Activated gamma-delta T cell treated with anti-CD3 and anti-CD28 coated beads, Interleukin-2, amount 50 U/mL, for 16 hours (primary cell): Measurements from ENCODE around the gene INPP5A.
"Not testable (repeated sequence)": the region's sequence is repeated elsewhere in the genome, so short reads cannot be mapped to it uniquely, and the experiment has no call there.

ENCODE experiments used
- DNase-seq: peaks from one replicate; pipeline ENCODE4 v3.0.0-alpha.2; 2020; ENCODE audit warnings: low read depth

Gene INPP5A

DNA sequence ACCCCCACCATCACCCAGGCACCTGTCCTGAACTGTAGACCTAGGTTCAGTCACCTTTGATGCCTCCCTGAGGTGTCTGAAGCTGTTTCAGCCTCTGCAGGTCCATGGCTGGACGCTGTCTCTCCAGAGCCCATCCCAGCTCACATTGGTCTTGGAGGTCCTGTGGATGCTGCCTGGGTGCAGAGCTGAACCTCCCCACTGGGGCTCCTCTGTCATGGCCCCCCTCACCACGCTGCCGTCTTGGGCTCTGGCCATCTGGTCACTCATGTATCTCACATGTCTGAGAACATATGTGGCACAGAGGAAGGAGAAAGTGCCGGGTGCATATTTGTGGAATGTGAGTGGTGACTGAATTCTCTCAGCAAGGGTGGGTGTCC lies 139.5 kb downstream of the INPP5A start:
- DNase-seq = no peak

DNA sequence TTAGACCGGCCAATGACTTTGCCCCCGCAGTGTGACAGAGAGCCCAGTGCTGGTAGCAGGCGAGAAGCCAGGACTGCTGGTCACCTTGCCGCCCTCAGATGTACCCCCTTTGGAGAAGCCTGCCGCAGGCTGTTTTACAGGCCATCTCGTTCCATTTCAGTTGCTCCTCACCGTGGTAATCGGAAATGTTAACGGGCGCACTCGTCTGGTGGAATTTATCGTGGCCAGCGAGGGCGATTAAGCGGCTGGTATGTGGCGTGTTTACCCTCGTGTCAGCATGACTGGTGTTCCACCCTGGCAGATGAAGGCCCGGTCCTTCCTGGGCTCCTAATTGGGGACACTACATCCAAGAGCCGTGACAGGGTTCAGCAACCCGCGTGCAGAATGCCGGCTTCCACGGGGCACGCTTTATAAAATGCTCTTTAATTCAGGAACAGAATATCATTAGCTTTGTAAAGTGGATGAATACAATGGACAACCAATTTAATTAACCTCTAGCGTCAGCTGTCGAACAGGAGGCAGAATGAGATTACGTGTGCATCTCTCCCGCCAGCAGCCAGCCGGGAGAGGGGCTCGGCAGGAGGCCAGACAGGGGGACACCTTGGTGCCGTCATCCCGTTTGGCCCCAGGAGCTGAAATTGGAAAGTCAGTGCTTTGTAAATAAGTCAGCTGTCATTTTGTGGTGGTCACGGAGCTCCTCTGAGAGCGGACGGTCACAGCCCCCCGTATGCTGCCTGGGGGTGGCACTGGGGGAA lies 140.1 kb downstream of the INPP5A start:
- no peak for DNase-seq

DNA sequence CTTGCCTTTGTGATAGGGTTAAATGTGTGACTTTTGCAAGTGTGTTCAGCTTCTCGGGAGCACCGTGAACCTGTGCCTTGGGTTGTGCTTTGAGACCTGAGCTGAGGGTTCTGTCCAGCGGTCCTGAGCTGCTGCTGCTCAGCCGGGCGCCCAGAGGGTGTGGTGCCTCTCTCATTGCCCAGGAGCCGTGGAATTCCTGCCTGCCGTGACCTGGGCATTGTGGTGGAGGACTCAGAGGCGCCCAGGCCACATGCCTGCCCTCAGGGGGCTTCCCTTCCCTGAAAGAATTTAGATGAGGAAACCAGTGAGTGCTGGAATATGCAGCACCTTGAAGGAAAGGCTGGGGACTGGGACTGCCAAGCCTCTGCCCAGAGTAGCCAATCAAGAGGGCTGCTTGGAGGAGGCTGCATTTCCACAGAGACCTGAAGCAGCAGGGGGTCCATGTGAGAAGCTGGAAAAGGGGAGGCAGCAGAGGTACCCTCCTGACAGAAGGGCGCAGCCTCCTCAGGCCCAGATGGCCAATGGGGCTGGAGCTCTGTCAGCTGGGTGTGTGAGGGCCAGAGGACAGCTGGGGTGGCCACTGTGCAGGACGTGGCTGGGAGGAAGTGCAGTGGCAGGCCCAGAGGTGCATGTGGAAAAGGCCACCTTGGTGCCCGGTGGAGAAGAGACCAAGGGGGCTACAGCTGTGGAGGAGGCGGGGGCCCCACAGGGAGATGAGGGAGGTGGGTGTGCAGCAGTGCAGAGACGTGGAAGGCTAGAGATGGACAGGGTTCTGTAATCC lies 141.0 kb downstream of the INPP5A start:
- no peak for DNase-seq

DNA sequence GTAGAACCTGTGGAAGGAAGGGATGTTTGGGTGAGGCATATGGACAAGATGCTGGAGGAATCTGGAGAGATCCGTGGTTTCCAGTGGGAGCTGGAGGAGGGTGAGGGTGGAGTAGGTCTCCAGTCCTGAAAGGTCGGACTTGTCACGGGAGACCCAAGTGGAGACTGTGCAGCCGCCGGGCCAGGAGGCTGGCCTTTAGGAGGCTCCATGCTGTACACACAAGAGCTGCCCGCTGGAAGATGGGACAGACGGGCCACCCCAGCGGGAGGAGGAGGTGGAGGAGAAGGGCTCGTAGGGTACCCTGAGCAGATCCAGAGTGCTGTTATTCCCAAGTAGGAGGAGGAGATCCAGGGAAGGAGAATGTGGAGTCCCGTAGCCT lies 141.6 kb downstream of the INPP5A start:
- DNase-seq = no peak

DNA sequence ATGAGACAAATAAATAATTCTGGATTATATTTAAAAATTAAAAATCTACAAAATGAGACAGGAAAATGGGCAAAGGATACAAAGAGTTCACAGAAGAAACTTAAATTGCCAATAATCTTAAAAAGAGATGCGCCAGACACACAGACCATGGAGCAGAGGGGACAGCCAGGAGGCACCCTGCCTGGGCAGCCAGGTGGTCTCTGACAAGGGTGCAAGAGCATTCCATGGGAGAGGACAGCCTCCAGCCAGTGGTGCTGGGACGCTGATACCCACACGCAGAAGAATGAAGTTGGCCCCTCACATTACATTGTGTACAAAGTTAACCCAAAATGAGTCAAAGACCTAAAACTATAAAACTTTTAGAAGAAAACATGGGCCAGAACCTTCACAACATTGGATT lies 142.1 kb downstream of the INPP5A start:
- DNase-seq = no peak

DNA sequence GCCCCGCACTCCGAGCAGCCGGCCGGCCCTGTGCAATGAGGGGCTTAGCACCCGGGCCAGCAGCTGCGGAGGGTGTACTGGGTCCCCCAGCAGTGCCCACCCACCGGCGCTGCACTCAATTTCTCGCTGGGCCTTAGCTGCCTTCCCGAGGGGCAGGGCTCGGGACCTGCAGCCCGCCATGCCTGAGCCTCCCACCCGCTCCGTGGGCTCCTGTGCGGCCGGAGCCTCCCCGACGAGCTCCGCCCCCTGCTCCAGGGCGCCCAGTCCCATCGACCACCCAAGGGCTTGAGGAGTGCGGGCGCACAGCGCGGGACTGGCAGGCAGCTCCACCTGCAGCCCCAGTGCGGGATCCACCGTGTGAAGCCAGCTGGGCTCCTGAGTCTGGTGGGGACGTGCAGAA lies 143.2 kb downstream of the INPP5A start:
- DNase-seq = not testable (repeated sequence)

DNA sequence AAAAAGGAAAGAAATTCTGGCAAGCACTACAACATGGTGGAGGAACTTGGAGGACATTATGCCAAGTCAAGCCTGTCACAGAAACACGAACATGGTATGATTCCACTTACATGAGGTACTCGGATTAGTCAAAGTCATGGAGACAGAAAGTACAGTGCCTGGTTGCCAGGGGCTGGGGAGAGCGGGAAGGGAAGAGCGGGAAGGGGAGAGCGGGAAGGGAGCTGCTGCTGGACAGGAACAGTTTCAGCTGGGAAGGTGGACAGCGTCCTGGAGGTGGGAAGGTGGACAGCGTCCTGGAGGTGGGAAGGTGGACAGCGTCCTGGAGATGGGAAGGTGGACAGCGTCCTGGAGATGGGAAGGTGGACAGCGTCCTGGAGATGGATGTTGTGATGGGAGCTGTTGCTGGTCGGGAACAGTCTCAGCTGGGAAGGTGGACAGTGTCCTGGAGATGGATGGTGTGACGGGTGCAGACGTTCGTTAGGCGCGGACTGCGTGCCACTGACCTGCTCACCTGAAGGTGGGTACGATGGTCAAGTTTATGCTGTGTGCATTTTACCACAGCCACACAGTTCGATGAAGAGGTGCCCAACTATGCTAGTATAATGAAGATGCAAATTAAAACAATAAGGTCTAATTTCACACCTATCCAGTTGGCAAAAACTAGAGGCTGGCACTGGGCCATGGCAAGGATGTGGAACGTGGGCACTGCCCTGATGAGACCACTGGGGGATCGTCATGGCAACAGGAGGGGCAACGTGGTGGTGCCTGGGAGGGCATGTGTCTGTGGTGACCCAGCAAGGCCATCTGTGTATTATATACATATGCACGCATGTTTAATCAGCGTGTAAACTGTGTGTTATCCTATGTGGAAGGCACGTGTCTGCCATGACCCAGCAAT lies 144.5 kb downstream of the INPP5A start:
- no peak for DNase-seq

DNA sequence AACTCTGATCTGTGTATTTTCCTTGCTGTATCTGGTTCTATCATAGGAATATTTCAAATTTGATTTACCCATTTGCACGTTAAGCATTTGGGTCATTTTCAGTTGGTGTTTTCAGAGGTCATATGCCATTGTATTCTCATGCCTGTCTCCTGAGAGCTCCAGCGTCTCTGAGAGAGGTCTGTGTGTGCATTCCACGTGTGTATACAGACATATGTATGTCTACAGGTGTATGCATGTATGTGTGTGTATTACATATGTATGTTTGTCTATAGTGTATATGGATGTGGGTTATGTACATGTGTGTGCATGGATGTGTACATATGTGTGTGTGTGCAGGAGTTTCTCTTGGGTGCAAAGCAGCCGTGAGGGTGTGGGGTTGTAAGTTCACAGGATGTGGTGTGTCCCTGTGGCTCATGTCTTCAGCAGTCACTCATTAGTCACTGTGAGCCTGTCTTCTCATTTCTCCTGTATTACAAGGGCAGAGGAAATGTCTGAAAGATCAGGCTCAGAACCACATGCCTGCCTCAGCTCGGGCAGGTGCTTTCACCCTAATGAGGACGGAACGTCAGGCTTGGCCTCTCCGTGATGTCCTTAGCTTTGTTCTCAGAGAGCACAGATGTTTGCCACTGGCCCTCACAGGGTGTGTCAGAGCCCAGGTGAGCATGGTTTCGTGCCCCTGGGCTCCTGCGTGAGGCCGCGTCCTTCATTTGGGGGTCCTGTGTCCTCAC lies 146.7 kb downstream of the INPP5A start:
- peak; percentile 3 for DNase-seq

DNA sequence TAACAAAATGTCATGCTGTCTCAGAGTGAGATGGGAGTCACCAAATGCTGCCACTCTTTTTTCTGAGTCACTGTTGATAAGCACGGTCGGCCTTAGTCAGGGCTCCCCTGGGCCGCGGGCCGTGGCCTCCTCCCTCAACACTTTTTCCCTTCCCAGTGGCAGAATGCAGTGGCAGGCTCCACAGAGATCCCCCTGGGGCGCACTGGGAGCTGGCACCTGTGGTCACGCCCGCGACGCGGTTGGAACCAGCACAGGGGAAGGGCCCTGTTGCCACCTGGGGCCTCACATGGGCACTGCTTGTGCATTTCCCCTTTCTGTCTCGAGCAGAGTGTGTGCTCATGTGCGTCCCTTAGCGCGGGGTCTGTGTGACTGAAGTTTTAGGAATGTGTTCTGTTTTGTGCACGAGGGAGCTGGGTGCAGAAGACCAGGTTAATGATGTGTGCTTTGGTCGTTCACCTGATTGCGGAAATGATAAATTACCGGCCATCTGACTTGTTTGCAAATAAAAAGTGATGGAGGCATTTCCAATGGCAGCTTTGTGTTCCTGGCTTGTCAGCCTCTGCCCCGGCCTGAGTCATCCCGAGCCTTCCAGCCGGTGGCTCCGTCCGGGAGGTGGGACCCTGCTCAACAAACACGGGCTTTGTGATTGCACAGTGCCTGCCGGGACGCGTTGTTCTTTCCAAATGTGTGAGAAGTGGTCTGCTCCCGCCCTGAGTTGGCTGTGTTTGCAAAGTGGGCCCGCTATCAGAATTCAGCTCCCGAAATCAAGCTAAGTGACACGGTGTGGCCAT lies 147.7 kb downstream of the INPP5A start:
- no peak for DNase-seq

DNA sequence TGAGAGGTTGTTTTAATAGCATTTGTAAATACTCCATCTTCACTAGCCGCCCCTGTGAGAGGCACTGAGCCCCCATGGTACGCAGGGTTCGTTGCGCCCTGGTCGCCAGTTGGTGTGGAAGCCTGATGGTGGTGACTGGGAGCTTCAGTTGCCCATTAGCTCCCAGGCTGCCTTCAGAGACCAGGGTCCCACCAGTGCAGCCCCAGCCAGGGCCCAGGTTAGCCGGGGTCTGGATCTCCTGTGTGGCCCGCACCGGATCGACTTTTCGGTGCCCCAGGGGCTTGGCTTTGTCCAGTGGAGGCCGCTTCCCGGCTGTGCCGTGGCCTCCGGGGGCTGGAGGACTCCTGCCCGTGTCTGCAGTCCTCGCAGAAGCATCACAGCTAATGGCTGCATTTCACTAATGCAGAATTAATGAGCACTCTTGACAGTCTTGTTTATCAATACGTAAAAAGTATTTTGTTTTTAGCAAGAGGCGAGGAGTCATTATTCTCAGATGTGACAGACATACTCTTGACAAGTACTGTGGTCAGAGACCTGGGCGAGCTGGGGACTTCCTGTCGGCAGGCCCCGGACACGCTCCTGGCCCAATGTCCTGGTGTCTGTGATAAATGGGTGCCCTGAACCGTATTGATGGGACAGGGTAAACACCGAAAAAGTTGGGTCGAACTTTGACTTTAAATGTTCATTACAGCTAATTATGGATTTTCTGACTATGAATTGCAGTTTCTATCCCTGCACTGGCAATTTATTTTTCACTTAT lies 148.5 kb downstream of the INPP5A start:
- no peak for DNase-seq

DNA sequence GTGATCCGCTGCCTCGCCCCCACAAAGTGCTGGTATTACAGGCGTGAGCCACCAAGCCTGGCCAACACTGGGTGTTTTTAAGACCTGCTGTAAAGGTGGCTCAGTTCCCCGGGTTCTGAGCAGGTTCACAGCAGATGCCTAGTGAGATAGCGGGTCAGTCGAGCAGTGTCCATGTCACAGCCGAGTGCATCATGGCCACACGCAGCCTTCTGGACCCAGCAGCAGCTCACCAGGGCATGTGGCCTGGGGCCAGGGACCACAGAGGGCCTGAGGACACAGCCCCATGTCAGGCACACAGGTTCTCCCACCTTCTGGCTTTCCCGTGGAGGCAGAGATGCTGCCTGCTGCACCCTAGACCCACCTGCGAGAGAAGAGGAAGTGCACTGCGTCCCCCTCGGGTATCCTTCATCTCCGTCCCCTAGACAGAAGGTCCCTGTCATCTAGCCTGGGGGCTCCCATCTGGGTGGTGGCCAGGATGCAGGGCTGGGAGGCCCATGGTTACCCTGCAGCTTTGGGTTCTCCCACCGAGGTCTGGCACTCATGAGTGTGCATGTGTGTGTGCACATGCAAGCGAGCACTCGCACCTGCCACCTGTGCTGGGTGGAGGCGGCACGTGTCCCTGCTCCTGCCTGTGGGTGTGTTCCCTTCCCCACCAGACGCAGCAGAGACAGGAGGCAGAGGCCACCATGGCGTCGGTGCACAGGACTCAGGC lies 149.8 kb downstream of the INPP5A start:
- DNase-seq = no peak

DNA sequence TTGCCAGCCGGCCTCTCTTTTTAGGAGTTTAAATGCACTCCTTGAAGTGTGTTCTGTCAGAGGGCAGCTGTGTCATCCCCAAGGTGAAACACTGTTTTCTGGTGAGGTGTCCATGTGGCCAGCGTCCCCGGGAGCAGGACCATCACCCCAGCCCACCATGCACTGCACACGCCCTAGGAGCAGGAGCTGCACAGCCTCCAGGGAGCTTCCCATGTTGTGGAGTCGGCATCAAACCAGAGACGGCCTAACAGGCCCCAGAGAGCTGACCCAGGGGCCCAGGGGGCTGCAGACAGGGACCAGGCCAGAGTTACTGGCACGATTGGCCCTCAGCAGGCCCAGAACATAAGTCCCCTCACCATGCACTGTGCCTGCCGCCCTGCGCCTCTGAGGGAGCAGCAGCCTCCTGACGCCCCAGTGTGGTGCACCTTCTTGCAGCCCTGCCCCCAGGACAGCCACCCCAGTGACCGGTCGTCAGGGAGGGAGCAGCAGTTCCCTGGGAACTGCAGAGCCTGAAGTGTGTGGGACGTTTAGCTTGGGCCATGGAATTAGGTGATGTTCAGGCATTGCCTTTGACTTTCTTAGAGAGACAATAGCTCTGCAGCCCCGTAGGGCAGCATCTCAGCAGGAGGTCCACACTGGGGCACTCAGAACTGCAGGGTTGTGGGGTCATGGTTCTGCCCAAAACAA lies 150.4 kb downstream of the INPP5A start:
- DNase-seq = no peak

DNA sequence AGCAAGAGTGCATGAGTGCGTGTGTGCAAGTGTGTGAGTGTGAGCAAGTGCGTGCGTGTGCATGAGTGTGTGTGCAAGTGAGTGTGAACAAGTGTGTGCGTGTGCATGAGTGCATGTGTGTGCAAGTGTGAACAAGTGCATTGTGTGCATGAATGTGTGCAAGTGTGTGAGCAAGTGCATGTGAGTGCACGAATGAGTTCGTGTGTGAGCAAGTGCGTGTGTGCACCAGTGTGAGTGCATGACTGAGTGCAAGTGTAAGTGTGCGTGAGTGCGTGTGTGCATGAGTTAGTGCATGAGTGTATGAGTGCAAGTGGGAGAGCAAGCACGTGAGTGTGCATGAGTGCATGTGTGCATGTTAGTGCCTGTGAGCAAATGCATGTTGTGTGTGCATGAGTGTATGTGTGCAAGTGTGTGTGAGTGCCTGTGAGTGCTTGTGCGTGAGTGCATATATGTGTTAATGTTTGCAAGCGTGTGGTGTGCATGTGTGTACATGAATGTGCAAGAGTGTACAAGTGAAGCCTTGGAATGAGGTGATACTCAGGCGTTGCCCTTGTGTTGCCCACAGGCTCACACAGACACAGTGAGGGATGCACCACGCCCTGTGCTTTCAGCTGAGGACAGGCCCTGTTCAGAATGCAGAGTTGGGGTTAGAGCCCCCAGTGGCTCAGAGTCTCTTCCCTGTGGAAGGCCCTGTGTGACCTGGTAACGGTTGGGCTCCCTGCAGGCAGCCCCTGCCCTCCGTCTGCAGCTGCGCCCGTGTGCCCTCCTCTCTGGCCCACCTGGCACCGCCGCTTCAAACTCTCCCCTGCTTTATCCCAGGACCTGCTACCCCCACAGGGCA lies 151.2 kb downstream of the INPP5A start:
- DNase-seq = no peak

DNA sequence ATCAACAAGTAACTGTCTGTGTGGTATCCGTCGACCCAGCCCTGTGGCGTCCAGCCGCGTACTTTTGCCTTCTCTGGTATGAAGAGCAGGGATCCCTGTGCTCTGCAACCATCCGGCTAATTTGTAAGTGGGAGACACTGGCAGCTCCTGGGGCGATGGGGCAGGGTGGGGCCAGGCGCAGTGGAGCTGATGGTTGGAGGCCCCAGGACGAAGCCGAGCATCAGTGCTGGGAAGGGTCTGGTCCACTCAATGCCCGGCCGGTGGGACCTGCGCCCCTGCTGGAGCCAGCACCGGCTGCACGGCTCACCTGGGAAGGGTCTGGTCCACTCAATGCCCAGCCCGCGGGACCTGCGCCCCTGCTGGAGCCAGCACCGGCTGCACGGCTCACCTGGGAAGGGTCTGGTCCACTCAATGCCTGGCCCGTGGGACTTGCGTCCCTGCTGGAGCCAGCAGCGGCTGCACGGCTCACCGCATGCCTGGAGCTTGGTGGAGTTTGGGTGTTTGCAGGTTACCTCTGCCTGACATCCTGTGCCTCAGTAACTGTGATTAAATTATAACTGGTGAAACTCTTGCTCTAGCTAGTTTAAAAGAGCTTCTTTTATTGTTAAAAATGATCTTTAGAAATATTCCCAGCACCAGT lies 152.3 kb downstream of the INPP5A start:
- DNase-seq = no peak

DNA sequence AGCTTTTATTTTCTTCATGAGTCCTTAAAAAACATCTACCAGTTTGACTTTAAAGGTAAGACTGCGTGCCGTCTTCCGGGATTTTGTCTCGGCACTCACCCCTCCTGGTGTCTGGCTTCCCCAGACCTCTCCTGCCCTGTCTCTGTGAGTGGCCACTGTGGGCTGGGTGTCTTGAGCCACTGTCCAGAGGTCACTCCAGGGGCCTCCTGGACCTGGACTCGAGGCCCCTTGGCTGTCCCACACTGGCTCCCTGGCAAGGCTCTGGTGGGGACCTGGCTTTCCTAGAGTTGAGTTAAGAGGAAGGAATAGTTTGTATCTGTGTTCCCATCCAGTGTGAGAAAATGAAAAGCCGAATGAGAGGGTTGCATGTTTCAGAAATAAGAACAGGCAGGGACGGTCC lies 152.8 kb downstream of the INPP5A start:
- no peak for DNase-seq

DNA sequence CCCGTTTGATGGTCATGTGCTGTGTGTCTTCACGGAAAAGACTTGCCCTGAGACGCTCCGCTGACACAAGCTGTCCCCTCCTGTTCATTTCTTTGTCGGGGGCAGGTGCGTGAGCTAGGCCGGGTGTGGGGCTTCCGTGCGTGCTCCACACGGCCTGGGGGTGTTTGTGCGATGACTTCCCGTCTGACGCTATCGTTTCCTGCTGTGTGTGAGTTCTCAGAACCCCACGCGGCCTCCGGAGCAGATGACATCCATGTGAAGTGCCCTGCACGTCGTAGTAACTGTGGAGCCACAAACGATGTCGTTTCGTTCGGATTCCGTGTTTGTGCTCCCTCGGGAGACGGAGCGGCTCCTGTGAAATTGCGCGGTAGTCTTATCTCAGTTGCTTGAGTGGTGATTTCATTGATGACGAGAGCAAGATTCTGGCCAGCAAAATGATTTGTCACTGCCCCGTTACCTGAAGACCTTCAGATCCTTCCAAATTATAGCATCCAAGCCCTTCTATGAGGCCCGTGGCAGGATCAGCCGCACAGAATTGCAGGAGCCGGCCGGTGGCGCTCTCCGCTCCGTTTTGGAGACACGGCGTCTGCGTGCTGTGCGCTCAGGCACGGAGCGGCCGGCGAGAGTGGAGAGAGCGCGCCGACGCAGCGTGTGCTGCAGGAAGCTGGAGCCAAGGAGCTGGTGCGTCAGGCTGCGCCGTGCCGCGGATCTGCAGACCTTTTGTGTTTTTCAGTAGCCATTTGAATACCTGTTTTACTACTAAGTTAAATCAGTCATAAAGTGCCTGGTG lies 153.4 kb downstream of the INPP5A start:
- no peak for DNase-seq

DNA sequence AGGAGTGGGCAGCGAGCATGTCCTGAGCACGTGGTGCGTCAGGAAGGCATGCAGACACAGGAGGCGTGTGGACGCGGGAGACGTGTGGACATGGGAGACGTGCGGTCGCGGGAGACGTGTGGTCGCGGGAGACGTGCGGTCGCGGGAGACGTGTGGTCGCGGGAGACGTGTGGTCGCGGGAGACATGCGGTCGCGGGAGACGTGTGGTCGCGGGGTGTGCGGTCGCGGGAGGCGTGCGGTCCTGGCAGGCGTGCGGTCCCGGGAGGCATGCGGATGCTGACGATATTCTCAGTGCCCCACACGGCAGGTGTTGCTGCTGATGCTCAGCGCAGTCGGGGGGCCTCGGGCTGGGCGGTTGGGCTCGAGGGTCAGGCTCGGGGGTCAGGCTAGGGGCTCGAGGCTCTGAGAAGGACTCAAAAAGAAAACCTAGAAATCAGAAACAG lies 154.1 kb downstream of the INPP5A start:
- DNase-seq = no peak
